SK-N-SH (cell line): ENCODE results near the gene FAM177A1.

ENCODE experiments used
- EP300 ChIP-seq, 2 experiments: IDR thresholded peaks; 2 replicates each; pipeline versions ENCODE4 v1.4.0 to v1.6.1; 2012; ENCODE audit warnings: borderline replicate concordance in 1 of 2, low read depth in 1 of 2, low read length in 1 of 2
- FOXM1 ChIP-seq: IDR thresholded peaks from 2 replicates; pipeline ENCODE4 v1.4.0; 2012; ENCODE audit warnings: low read depth, mild to moderate bottlenecking
- REST ChIP-seq: IDR thresholded peaks from 2 replicates; pipeline ENCODE4 v1.6.1; 2012; ENCODE audit warnings: mild to moderate bottlenecking, low read depth, low read length, moderate library complexity

- TF ChIP-seq EP300 (IDR thresholded peaks at IDR 0.05; ENCODE audit: borderline replicate concordance in 1 of 2, low read depth in 1 of 2, low read length in 1 of 2) (no peak), REST (no peak), FOXM1 (no peak)
Observed at GRCh38 chr14:35114036-35114435, 68.0 kb downstream of the FAM177A1 start.
